Osteoblast (primary cell): ENCODE measurements around the gene GLB1L2. TPM values are rescaled to one million over a fixed set of nuclear protein-coding genes. Genes with fewer than 3 reads are reported as not detected.

ENCODE experiments used
- DNase-seq: peaks from one replicate; pipeline ENCODE4 v3.0.0; 2011; ENCODE audit warnings: low spot score, mixed read lengths; ENCODE audit not compliant: insufficient read length; ENCODE audit errors: missing footprints
- H2AFZ ChIP-seq: 2 replicates; pipeline ENCODE4 v1.6.0; 2011; ENCODE audit warnings: mild to moderate bottlenecking, low read length
- H3K27ac ChIP-seq: 2 replicates; pipeline ENCODE4 v1.5.1; 2011; ENCODE audit warnings: mild to moderate bottlenecking, low read depth, low read length, moderate library complexity
- H3K27me3 ChIP-seq: 2 replicates; pipeline ENCODE4 v1.6.0; 2012; ENCODE audit warnings: mild to moderate bottlenecking, control low read depth, inconsistent platforms, low read length, moderate library complexity; ENCODE audit not compliant: insufficient read depth
- H3K36me3 ChIP-seq: 2 replicates; pipeline ENCODE4 v1.5.1; 2011; ENCODE audit warnings: mild to moderate bottlenecking, low read length, control low read depth, moderate library complexity; ENCODE audit not compliant: insufficient read depth
- H3K4me1 ChIP-seq: 2 replicates; pipeline ENCODE4 v1.5.1; 2011; ENCODE audit warnings: mild to moderate bottlenecking, low read length, control low read depth, moderate library complexity; ENCODE audit not compliant: insufficient read depth
- H3K4me2 ChIP-seq: 2 replicates; pipeline ENCODE4 v1.6.0; 2011; ENCODE audit warnings: mild to moderate bottlenecking, low read length; ENCODE audit not compliant: insufficient read depth
- H3K4me3 ChIP-seq: fragments of 200-600 bp; sonication (generic); 3 replicates; pipeline ENCODE4 v1.5.1; 2012; ENCODE audit warnings: mild to moderate bottlenecking, low read length, inconsistent platforms; ENCODE audit not compliant: insufficient read depth
- H3K79me2 ChIP-seq: 2 replicates; pipeline ENCODE4 v1.6.0; 2012; ENCODE audit warnings: mild to moderate bottlenecking, low read length, control low read depth, inconsistent platforms; ENCODE audit not compliant: insufficient read depth
- H3K9me3 ChIP-seq: 2 replicates; pipeline ENCODE4 v1.5.1; 2011; ENCODE audit warnings: low read depth, low read length, control low read depth
- H4K20me1 ChIP-seq: 2 replicates; pipeline ENCODE4 v1.6.0; 2012; ENCODE audit warnings: mild to moderate bottlenecking, low read length, control low read depth; ENCODE audit not compliant: insufficient read depth
- CTCF ChIP-seq: IDR thresholded peaks from 2 replicates; pipeline ENCODE4 v1.5.1; 2011; ENCODE audit warnings: mild to moderate bottlenecking, low read depth, low read length, moderate library complexity; ENCODE audit errors: extremely low read depth
- total RNA-seq: library from RNA; depleted of rRNA; stranded (reverse); fragments of >200 nt; gene quantifications from 2 replicates; pipeline ENCODE4 v1.2.3, GENCODE V29; 2012

Gene GLB1L2
- total RNA-seq, 1 donor = 0.36 TPM

GRCh38 chr11:134358165-134358855 lies 26.5 kb downstream of the GLB1L2 start:
- H4K20me1 ChIP-seq = no peaks in the 10 kb centered on the region
- no peak for TF ChIP-seq CTCF
- H3K4me3 ChIP-seq = no peak overlapping the region
- no peak overlapping the region for H3K27ac ChIP-seq
- H3K36me3 ChIP-seq = no peaks in the 10 kb centered on the region
- H3K4me2 ChIP-seq = no peak overlapping the region
- H2AFZ ChIP-seq = no peak overlapping the region
- no peaks in the 10 kb centered on the region for H3K9me3 ChIP-seq
- no peaks in the 10 kb centered on the region for H3K4me1 ChIP-seq
- no peaks in the 10 kb centered on the region for H3K79me2 ChIP-seq
- peak; percentile 53 for DNase-seq
- no peaks in the 10 kb centered on the region for H3K27me3 ChIP-seq

GRCh38 chr11:134358856-134359490 lies 27.2 kb downstream of the GLB1L2 start:
- DNase-seq = peak; percentile 59
- no peak for TF ChIP-seq CTCF
- Histone ChIP-seq H2AFZ (no peak overlapping the region), H3K4me3 (no peak overlapping the region), H3K36me3 (no peaks in the 10 kb centered on the region), H3K4me2 (no peak overlapping the region), H3K27ac (no peak overlapping the region), H3K9me3 (no peaks in the 10 kb centered on the region), H3K79me2 (no peaks in the 10 kb centered on the region), H3K4me1 (no peaks in the 10 kb centered on the region), H3K27me3 (no peaks in the 10 kb centered on the region), H4K20me1 (no peaks in the 10 kb centered on the region)

GRCh38 chr11:134359646-134360045 lies 27.9 kb downstream of the GLB1L2 start:
- Histone ChIP-seq H3K27ac (no peak overlapping the region), H3K36me3 (no peaks in the 10 kb centered on the region), H3K4me1 (no peaks in the 10 kb centered on the region), H4K20me1 (no peaks in the 10 kb centered on the region), H2AFZ (no peak overlapping the region), H3K4me3 (no peak overlapping the region), H3K79me2 (no peaks in the 10 kb centered on the region), H3K9me3 (no peaks in the 10 kb centered on the region), H3K27me3 (no peaks in the 10 kb centered on the region), H3K4me2 (no peak overlapping the region)
- TF ChIP-seq CTCF = no peak
- peak; percentile 73 for DNase-seq

GRCh38 chr11:134360050-134360835 lies 28.5 kb downstream of the GLB1L2 start:
- Histone ChIP-seq H3K4me1 (no peaks in the 10 kb centered on the region), H3K27me3 (no peaks in the 10 kb centered on the region), H3K4me2 (no peak overlapping the region), H3K27ac (no peak overlapping the region), H3K36me3 (no peaks in the 10 kb centered on the region), H2AFZ (no peak overlapping the region), H3K79me2 (no peaks in the 10 kb centered on the region), H3K4me3 (no peak overlapping the region), H3K9me3 (no peaks in the 10 kb centered on the region), H4K20me1 (no peaks in the 10 kb centered on the region)
- peak; percentile 96 for DNase-seq
- TF ChIP-seq CTCF = peak; percentile 69
